ENCODE results near the gene ANGPT4. TPM values are rescaled to one million over a fixed set of nuclear protein-coding genes. Genes with fewer than 3 reads are reported as not detected.
A peak's percentile ranks its signal among the peaks of the same experiment; 100 is the strongest.
"Not testable (repeated sequence)": the region's sequence is repeated elsewhere in the genome, so short reads cannot be mapped to it uniquely, and the experiment has no call there.

ANGPT4 gene
- total and polyA plus RNA-seq, 8 donors, result 0.03 to 0.34 (median 0.18) TPM; not detected in 4

- no peak for TF ChIP-seq CTCF (IDR thresholded peaks at IDR 0.05)
- no peak for DNase-seq
- Histone ChIP-seq H3K4me1 (no peaks in the 10 kb centered on the region), H3K27ac (no peak overlapping the region), H3K4me3 (no peak overlapping the region), H3K27me3 (no peaks in the 10 kb centered on the region), H3K9me3 (no peaks in the 10 kb centered on the region), H3K36me3 (no peaks in the 10 kb centered on the region)
- FAIRE-seq, result no peak
- 76 to 86% methylated on average over 6 of the region's 6 CpGs for WGBS, 2 donors
- intact Hi-C loops (cut with DNase I), result no loop called here
- no peak for ATAC-seq
Observed at GRCh38 chr20:896501-897025, 19.6 kb downstream of the ANGPT4 start.

DNA sequence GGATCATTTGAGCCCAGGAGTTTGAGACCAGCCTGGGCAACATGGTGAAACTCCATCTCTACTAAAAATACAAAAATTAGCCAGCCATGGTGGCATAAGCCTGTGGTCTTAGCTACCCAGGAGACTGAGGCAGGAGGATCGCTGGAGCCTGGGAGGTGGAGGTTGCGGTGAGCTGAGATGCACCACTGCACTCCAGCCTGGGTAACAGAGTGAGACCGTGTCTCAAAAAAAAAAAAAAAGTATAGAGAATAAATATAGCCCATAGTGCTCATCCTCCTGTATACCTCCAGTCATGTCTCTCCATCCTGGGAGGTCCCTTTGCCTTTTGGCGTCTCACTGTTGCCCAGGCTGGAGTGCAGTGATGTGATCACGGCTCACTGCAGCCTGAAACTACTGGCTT is 23.8 kb downstream of the ANGPT4 start:
- H3K4me3 ChIP-seq; intact Hi-C loops (cut with DNase I); ATAC-seq; FAIRE-seq; H3K27ac ChIP-seq; H3K9me3 ChIP-seq; H3K4me1 ChIP-seq; H3K27me3 ChIP-seq; H3K36me3 ChIP-seq; DNase-seq: not testable (repeated sequence)
- WGBS, 2 donors, result 47 to 78% methylated on average over 4 to 5 of the region's 5 CpGs

- H3K36me3 ChIP-seq, result no peaks in the 10 kb centered on the region
- H3K27me3 ChIP-seq, result no peaks in the 10 kb centered on the region
- FAIRE-seq (no peak), DNase-seq (peak in 1 of 6 donors; percentile 15), ATAC-seq (peak in 3 of 4 donors; percentile 13 to 55 (median 20))
- no peak for TF ChIP-seq CTCF (IDR thresholded peaks at IDR 0.05)
- H3K4me3 ChIP-seq, result no peak overlapping the region
- H3K27ac ChIP-seq, result no peak overlapping the region
- peaks cover 0 to 8% (median 0%) of the 10 kb centered on the region in 3 donors for H3K4me1 ChIP-seq
- intact Hi-C loops (cut with DNase I), result no loop called here
- WGBS, 2 donors, result 57 to 65% methylated on average over 4 of the region's 4 CpGs
- no peaks in the 10 kb centered on the region for H3K9me3 ChIP-seq
Observed at GRCh38 chr20:891706-892080, 24.4 kb downstream of the ANGPT4 start.

GRCh38 chr20:891058-891705 is 25.0 kb downstream of the ANGPT4 start:
- FAIRE-seq, result no peak
- peaks cover 0 to 8% (median 0%) of the 10 kb centered on the region in 3 donors for H3K4me1 ChIP-seq
- no peaks in the 10 kb centered on the region for H3K27me3 ChIP-seq
- no peak overlapping the region for H3K27ac ChIP-seq
- intact Hi-C loops (cut with DNase I), result no loop called here
- DNase-seq, result peak in 5 of 6 donors; percentile 22 to 70 (median 40)
- peak; percentile 62 to 91 (median 68) for ATAC-seq
- H3K4me3 ChIP-seq, result no peak overlapping the region
- TF ChIP-seq CTCF (IDR thresholded peaks at IDR 0.05), result no peak
- WGBS, 2 donors, result 45 to 46% methylated on average over 6 of the region's 6 CpGs
- H3K9me3 ChIP-seq, result no peaks in the 10 kb centered on the region
- H3K36me3 ChIP-seq, result no peaks in the 10 kb centered on the region

DNA sequence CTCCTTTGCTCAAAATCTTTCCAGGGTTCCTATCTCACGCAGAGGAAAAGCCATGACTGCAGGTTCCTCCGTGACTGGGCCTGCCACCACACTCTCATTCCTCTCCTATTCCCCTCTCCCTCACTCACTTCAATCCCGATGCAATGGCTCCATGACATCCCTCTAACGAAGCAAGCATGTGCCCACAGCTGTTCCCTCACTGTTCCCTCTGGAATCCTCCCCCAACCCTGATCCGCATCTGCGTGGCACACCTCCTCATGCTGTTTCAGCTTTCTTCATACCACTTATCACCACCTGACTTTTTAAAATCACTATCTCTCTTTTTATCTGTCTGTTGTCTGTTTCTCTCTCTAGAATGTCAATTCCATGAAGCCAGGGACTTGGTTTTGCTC is 25.5 kb downstream of the ANGPT4 start:
- Histone ChIP-seq H3K4me3 (no peak overlapping the region), H3K4me1 (peaks cover 0 to 8% (median 0%) of the 10 kb centered on the region in 3 donors), H3K36me3 (no peaks in the 10 kb centered on the region), H3K27ac (no peak overlapping the region), H3K27me3 (no peaks in the 10 kb centered on the region), H3K9me3 (no peaks in the 10 kb centered on the region)
- intact Hi-C loops (cut with DNase I), result no loop called here
- TF ChIP-seq CTCF (IDR thresholded peaks at IDR 0.05), result no peak
- ATAC-seq (no peak), FAIRE-seq (no peak), DNase-seq (peak in 1 of 6 donors; percentile 8)
- 65 to 70% methylated on average over 6 of the region's 6 CpGs for WGBS, 2 donors

Measured in pancreas (tissue), 10 donors.